ENCODE results near the gene TPP2. TPM values are rescaled to one million over a fixed set of nuclear protein-coding genes. Genes with fewer than 3 reads are reported as not detected.

The TPP2 gene
- total RNA-seq, 4 donors from 2014 or later = 38.2 to 78.2 (median 68.1) TPM

- H3K4me1 ChIP-seq = no peaks in the 10 kb centered on the region
- in situ Hi-C loops (cut with MboI; ENCODE audit: low sequenced_read_pairs in 4 of 4) (no loop called here), intact Hi-C loops (cut with DNase I; ENCODE audit: low total_unique reads) (no loop called here)
- H3K27ac ChIP-seq = no peak overlapping the region
- ATAC-seq = no peak
- no peak overlapping the region for H3K4me3 ChIP-seq
- H3K9me3 ChIP-seq = no peaks in the 10 kb centered on the region
- no peaks in the 10 kb centered on the region for H3K27me3 ChIP-seq
- H3K36me3 ChIP-seq = no peaks in the 10 kb centered on the region
- DNase-seq = no peak
- no peak for TF ChIP-seq POLR2A (IDR thresholded peaks at IDR 0.05)
- TF ChIP-seq, protein P1, sequence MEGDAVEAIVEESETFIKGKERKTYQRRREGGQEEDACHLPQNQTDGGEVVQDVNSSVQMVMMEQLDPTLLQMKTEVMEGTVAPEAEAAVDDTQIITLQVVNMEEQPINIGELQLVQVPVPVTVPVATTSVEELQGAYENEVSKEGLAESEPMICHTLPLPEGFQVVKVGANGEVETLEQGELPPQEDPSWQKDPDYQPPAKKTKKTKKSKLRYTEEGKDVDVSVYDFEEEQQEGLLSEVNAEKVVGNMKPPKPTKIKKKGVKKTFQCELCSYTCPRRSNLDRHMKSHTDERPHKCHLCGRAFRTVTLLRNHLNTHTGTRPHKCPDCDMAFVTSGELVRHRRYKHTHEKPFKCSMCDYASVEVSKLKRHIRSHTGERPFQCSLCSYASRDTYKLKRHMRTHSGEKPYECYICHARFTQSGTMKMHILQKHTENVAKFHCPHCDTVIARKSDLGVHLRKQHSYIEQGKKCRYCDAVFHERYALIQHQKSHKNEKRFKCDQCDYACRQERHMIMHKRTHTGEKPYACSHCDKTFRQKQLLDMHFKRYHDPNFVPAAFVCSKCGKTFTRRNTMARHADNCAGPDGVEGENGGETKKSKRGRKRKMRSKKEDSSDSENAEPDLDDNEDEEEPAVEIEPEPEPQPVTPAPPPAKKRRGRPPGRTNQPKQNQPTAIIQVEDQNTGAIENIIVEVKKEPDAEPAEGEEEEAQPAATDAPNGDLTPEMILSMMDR (IDR thresholded peaks at IDR 0.05 in 4 of 5, conservative IDR thresholded peaks at IDR 0.05 in 1 of 5) = no peak
Observed at GRCh38 chr13:102686024-102686423, 89.2 kb downstream of the TPP2 start.

DNA sequence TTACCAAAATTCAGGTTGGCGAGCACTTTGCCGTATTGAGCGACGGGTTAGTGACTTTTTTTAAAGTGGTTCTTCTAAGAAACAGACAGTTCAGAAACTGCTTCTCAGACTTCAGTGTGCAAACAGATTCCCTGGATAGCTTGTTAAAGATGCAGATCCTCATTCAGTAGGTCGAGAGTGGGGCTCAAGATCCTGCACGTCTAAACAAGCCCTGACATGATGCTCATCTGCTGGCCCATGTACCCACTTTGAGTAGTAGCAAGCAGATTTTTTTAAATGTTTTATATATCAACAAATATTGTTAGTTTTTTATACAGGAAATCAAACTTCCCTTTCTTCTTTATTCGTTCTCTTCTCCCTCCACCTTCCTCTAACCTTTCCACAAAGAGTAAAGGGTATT is 90.7 kb downstream of the TPP2 start:
- H3K27ac ChIP-seq = no peak overlapping the region
- in situ Hi-C loops (cut with MboI; ENCODE audit: low sequenced_read_pairs in 4 of 4) (no loop called here), intact Hi-C loops (cut with DNase I; ENCODE audit: low total_unique reads) (no loop called here)
- DNase-seq = no peak
- peaks cover 8% of the 10 kb centered on the region in 2 donors for H3K4me1 ChIP-seq
- H3K27me3 ChIP-seq = no peaks in the 10 kb centered on the region
- ATAC-seq = no peak
- no peaks in the 10 kb centered on the region for H3K36me3 ChIP-seq
- no peak overlapping the region for H3K4me3 ChIP-seq
- no peaks in the 10 kb centered on the region for H3K9me3 ChIP-seq
- TF ChIP-seq POLR2A (IDR thresholded peaks at IDR 0.05) = no peak
- TF ChIP-seq, protein P1 (IDR thresholded peaks at IDR 0.05 in 4 of 5, conservative IDR thresholded peaks at IDR 0.05 in 1 of 5) = no peak

- Histone ChIP-seq H3K4me3 (no peak overlapping the region), H3K36me3 (no peaks in the 10 kb centered on the region), H3K27me3 (no peaks in the 10 kb centered on the region), H3K9me3 (no peaks in the 10 kb centered on the region), H3K27ac (peak overlapping the region in 1 of 4 donors; percentile 42), H3K4me1 (peaks cover 10 to 11% of the 10 kb centered on the region in 2 donors)
- intact Hi-C loops (cut with DNase I; ENCODE audit: low total_unique reads) (no loop called here), in situ Hi-C loops (cut with MboI; ENCODE audit: low sequenced_read_pairs in 4 of 4) (no loop called here)
- DNase-seq = no peak
- TF ChIP-seq POLR2A (IDR thresholded peaks at IDR 0.05) = no peak
- TF ChIP-seq, protein P1 (IDR thresholded peaks at IDR 0.05 in 4 of 5, conservative IDR thresholded peaks at IDR 0.05 in 1 of 5) = no peak
- no peak for ATAC-seq
Observed at GRCh38 chr13:102688306-102688973, 91.7 kb downstream of the TPP2 start.

DNA sequence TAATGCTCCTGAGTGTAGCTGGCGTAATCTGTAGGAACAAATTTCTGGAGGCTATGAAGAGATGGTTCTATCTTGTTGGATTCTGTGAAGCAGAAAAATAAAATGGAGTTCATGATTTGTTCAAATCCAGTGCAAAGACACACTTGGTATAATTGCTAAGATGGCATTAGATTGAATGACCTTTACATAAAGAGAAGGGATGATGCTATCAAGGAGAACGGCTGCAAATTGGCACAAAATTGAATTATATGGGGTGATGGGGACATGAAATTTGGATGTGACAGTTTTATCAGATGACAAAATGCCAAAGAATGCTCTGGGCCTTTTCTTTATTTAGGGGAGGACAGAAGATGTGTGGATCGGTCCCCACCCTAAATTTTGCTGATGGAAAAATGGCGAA is 94.1 kb downstream of the TPP2 start:
- ATAC-seq (no peak), DNase-seq (no peak)
- Histone ChIP-seq H3K27ac (peak overlapping the region; percentile 76 to 82 (median 77)), H3K36me3 (no peaks in the 10 kb centered on the region), H3K9me3 (no peaks in the 10 kb centered on the region), H3K4me1 (peaks cover 27 to 29% of the 10 kb centered on the region in 2 donors), H3K4me3 (no peak overlapping the region), H3K27me3 (no peaks in the 10 kb centered on the region)
- TF ChIP-seq, protein P1 (IDR thresholded peaks at IDR 0.05 in 4 of 5, conservative IDR thresholded peaks at IDR 0.05 in 1 of 5) = no peak
- TF ChIP-seq POLR2A (IDR thresholded peaks at IDR 0.05) = no peak
- in situ Hi-C loops (cut with MboI; ENCODE audit: low sequenced_read_pairs in 4 of 4) = no loop called here
- intact Hi-C loops (cut with DNase I; ENCODE audit: low total_unique reads) = no loop called here

DNA sequence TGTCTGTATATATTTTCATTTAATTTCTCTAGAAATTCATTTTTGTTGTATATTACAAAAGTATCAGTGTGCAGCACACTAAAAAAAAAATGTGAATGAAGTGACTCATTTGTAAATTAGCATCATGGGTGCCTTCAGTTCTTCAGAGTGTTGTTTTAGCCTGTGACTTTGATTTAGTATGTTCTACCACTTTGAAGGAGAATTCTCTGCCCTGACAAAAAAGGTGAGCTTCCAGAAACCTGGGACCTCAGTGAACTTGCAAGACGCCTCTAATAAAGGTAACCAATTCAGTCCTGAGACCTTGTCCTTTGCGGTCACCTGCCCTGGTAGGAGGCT is 95.7 kb downstream of the TPP2 start:
- Histone ChIP-seq H3K36me3 (no peaks in the 10 kb centered on the region), H3K4me3 (peak overlapping the region in 2 of 4 donors; percentile 11 to 28), H3K4me1 (peaks cover 27 to 29% of the 10 kb centered on the region in 2 donors), H3K27ac (peak overlapping the region; percentile 76 to 82 (median 77)), H3K9me3 (no peaks in the 10 kb centered on the region), H3K27me3 (no peaks in the 10 kb centered on the region)
- ATAC-seq (peak in 1 of 2 donors; percentile 21), DNase-seq (no peak)
- intact Hi-C loops (cut with DNase I; ENCODE audit: low total_unique reads) (no loop called here), in situ Hi-C loops (cut with MboI; ENCODE audit: low sequenced_read_pairs in 4 of 4) (no loop called here)
- TF ChIP-seq, protein P1 (IDR thresholded peaks at IDR 0.05 in 4 of 5, conservative IDR thresholded peaks at IDR 0.05 in 1 of 5) = no peak
- TF ChIP-seq POLR2A (IDR thresholded peaks at IDR 0.05) = no peak
